ENCODE results near the gene CDH23. TPM values are rescaled to one million over a fixed set of nuclear protein-coding genes. Genes with fewer than 3 reads are reported as not detected.

The CDH23 gene
- total RNA-seq, 2 donors from 2014 or later, result 3.9 to 74.8 TPM

GRCh38 chr10:71483135-71483534, 86.4 kb downstream of the CDH23 start:
- Histone ChIP-seq H3K27me3 (replicated peaks; ENCODE audit: insufficient read depth) (no peaks in the 10 kb centered on the region), H3K27ac (no peak overlapping the region), H3K9me3 (no peaks in the 10 kb centered on the region), H3K36me3 (no peaks in the 10 kb centered on the region), H3K4me3 (no peak overlapping the region), H3K4me1 (replicated peaks) (no peaks in the 10 kb centered on the region)
- no peak for TF ChIP-seq POLR2A (IDR thresholded peaks at IDR 0.05)
- TF ChIP-seq POLR2AphosphoS5 (IDR thresholded peaks at IDR 0.05), result no peak
- no peak for TF ChIP-seq CTCF (IDR thresholded peaks at IDR 0.05)
- no peak for DNase-seq (ENCODE audit: low spot score)
- 88% methylated on average over 4 of the region's 4 CpGs for WGBS
- intact Hi-C loops (cut with DNase I), result no loop called here

- TF ChIP-seq CTCF (IDR thresholded peaks at IDR 0.05) (no peak), POLR2AphosphoS5 (IDR thresholded peaks at IDR 0.05) (no peak), POLR2A (IDR thresholded peaks at IDR 0.05) (no peak)
- H3K27me3 ChIP-seq (replicated peaks; ENCODE audit: insufficient read depth), result no peaks in the 10 kb centered on the region
- DNase-seq (ENCODE audit: low spot score), result no peak
- H3K4me1 ChIP-seq (replicated peaks), result no peaks in the 10 kb centered on the region
- no peaks in the 10 kb centered on the region for H3K9me3 ChIP-seq
- H3K36me3 ChIP-seq, result no peaks in the 10 kb centered on the region
- intact Hi-C loops (cut with DNase I), result no loop called here
- no peak overlapping the region for H3K27ac ChIP-seq
- 78% methylated on average over 22 of the region's 22 CpGs for WGBS
- no peak overlapping the region for H3K4me3 ChIP-seq
Measured at GRCh38 chr10:71483885-71484751, 87.4 kb downstream of the CDH23 start.

GRCh38 chr10:71486484-71487114, 89.9 kb downstream of the CDH23 start:
- H3K4me3 ChIP-seq, result no peak overlapping the region
- H3K27me3 ChIP-seq (replicated peaks; ENCODE audit: insufficient read depth), result no peaks in the 10 kb centered on the region
- TF ChIP-seq POLR2A (IDR thresholded peaks at IDR 0.05) (no peak), POLR2AphosphoS5 (IDR thresholded peaks at IDR 0.05) (no peak), CTCF (IDR thresholded peaks at IDR 0.05) (peak in 3 of 4 experiments; percentile 57 to 72 (median 65))
- no peaks in the 10 kb centered on the region for H3K36me3 ChIP-seq
- H3K27ac ChIP-seq, result no peak overlapping the region
- peak; percentile 61 for DNase-seq (ENCODE audit: low spot score)
- H3K4me1 ChIP-seq (replicated peaks), result no peaks in the 10 kb centered on the region
- intact Hi-C loops (cut with DNase I), result no loop called here
- no peaks in the 10 kb centered on the region for H3K9me3 ChIP-seq
- WGBS, result 60% methylated on average over 6 of the region's 6 CpGs

GRCh38 chr10:71487726-71488125, 91.0 kb downstream of the CDH23 start:
- Histone ChIP-seq H3K27ac (no peak overlapping the region), H3K4me3 (no peak overlapping the region), H3K27me3 (replicated peaks; ENCODE audit: insufficient read depth) (no peaks in the 10 kb centered on the region), H3K4me1 (replicated peaks) (no peaks in the 10 kb centered on the region), H3K9me3 (no peaks in the 10 kb centered on the region), H3K36me3 (no peaks in the 10 kb centered on the region)
- intact Hi-C loops (cut with DNase I), result no loop called here
- no peak for TF ChIP-seq POLR2AphosphoS5 (IDR thresholded peaks at IDR 0.05)
- TF ChIP-seq CTCF (IDR thresholded peaks at IDR 0.05), result no peak
- no peak for TF ChIP-seq POLR2A (IDR thresholded peaks at IDR 0.05)
- WGBS, result 96% methylated on average over 1 of the region's 1 CpG
- DNase-seq (ENCODE audit: low spot score), result no peak
